Measurements from ENCODE around the gene GOLGA6L7. TPM values are rescaled to one million over a fixed set of nuclear protein-coding genes. Genes with fewer than 3 reads are reported as not detected.

GOLGA6L7 gene
- total and polyA plus RNA-seq, 2 of the 4 experiments (the other 2 are of a cell fraction): not detected

GRCh38 chr15:28876131-28876844, 27.8 kb upstream of the GOLGA6L7 start:
- Histone ChIP-seq H3K36me3 (ENCODE audit: control insufficient read depth, insufficient read depth, low read length) (no peaks in the 10 kb centered on the region), H3K9me1 (ENCODE audit: insufficient read depth, low read length) (no peaks in the 10 kb centered on the region; the same call in 1 of the 2 replicates), H3K27me3 (ENCODE audit: control insufficient read depth, insufficient read depth, low read length) (peaks cover 6% of the 10 kb centered on the region), H4K8ac (ENCODE audit: low read depth in 2 of 2, low read length in 2 of 2) (no peak overlapping the region), H3K4me1 (ENCODE audit: control insufficient read depth, insufficient read depth, low read length) (no peaks in the 10 kb centered on the region; the same call in 1 of the 2 replicates), H3K4me2 (ENCODE audit: low read depth, low read length) (no peak overlapping the region), H2BK20ac (ENCODE audit: low read depth, low read length) (no peak overlapping the region), H3K56ac (ENCODE audit: extremely low read depth, insufficient read depth, low read length) (no peak overlapping the region), H3K18ac (ENCODE audit: low read depth, low read length) (no peak overlapping the region), H2AK9ac (replicated peaks; ENCODE audit: low read depth, low read length, poor library complexity) (no peak overlapping the region), H3K27ac (ENCODE audit: insufficient read depth, low read length) (no peak overlapping the region), H2AFZ (replicated peaks; ENCODE audit: low read length, poor library complexity) (no peak overlapping the region), H4K20me1 (ENCODE audit: insufficient read depth, low read length) (no peaks in the 10 kb centered on the region), H3K9ac (ENCODE audit: low read depth, low read length) (no peak overlapping the region), H3K23ac (ENCODE audit: low read depth, low read length) (no peak overlapping the region), H2BK120ac (ENCODE audit: low read depth, low read length) (no peak overlapping the region), H3K14ac (replicated peaks; ENCODE audit: low read depth, low read length) (no peak overlapping the region), H2BK15ac (ENCODE audit: low read depth, low read length) (no peak overlapping the region), H3K4ac (ENCODE audit: low read depth, low read length) (no peak overlapping the region), H4K91ac (ENCODE audit: insufficient read depth, low read depth, low read length) (no peak overlapping the region), H4K5ac (ENCODE audit: low read depth, low read length) (no peak overlapping the region), H2AK5ac (ENCODE audit: low read depth, low read length) (no peak overlapping the region), H3K4me3 (ENCODE audit: insufficient read depth, low read depth, low read length) (no peak overlapping the region), H3K79me1 (ENCODE audit: low read depth in 1 of 2, low read length in 2 of 2) (no peaks in the 10 kb centered on the region), H2BK5ac (ENCODE audit: low read depth, low read length, poor library complexity, severe bottlenecking) (no peak overlapping the region), H3K9me3 (ENCODE audit: control insufficient read depth, insufficient read depth, low read length) (no peaks in the 10 kb centered on the region; the same call in 1 of the 2 replicates)
- BruUV-seq (replicated peaks): no TSS peak
- intact Hi-C loops (cut with micrococcal nuclease): no loop called here
- WGBS, 2 experiments (ENCODE audit: extremely low coverage in 2 of 2, insufficient read length in 1 of 2): 87% methylated on average over 5 of the region's 14 CpGs; no CpG with 5 or more reads in 1 of the 2 experiments
- ATAC-seq (ENCODE audit: low read depth) (no peak), DNase-seq (no peak)
- ChIA-PET POLR2A (ENCODE audit: unreplicated experiment) (no interaction called here), CTCF (no interaction called here)
- in situ Hi-C loops (cut with MboI; ENCODE audit: low sequenced_read_pairs): no loop called here
- dilution Hi-C loops (cut with HindIII; ENCODE audit: low sequenced_read_pairs, unreplicated experiment): no loop called here
- TF ChIP-seq BHLHE40 (IDR thresholded peaks at IDR 0.05; ENCODE audit: low read depth, low read length) (no peak), RFX5 (IDR thresholded peaks at IDR 0.05; ENCODE audit: low read depth, low read length) (no peak), MAZ (IDR thresholded peaks at IDR 0.05; ENCODE audit: borderline replicate concordance, low read depth, low read length) (no peak), MAFK (IDR thresholded peaks at IDR 0.05; ENCODE audit: low read depth, low read length) (no peak)
- TF ChIP-seq, protein P1, sequence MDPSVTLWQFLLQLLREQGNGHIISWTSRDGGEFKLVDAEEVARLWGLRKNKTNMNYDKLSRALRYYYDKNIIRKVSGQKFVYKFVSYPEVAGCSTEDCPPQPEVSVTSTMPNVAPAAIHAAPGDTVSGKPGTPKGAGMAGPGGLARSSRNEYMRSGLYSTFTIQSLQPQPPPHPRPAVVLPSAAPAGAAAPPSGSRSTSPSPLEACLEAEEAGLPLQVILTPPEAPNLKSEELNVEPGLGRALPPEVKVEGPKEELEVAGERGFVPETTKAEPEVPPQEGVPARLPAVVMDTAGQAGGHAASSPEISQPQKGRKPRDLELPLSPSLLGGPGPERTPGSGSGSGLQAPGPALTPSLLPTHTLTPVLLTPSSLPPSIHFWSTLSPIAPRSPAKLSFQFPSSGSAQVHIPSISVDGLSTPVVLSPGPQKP (IDR thresholded peaks at IDR 0.05; ENCODE audit: borderline replicate concordance, low read depth, low read length): no peak

All from IMR-90 (cell line).